Astrocyte (in vitro differentiated cells and primary cell): Measurements from ENCODE around the gene VGLL4.

Experiments used
- CTCF ChIP-seq: IDR thresholded peaks from 2 replicates; pipeline ENCODE4 v1.5.1; 2011; ENCODE audit warnings: low read depth, mild to moderate bottlenecking, inconsistent platforms, low read length, moderate library complexity; ENCODE audit not compliant: insufficient read depth
- EZH2 ChIP-seq: IDR thresholded peaks from 2 replicates; pipeline ENCODE4 v1.6.1; 2012; ENCODE audit warnings: mild to moderate bottlenecking, low read length, inconsistent platforms; ENCODE audit not compliant: insufficient read depth

- TF ChIP-seq CTCF = no peak
- TF ChIP-seq EZH2 = no peak
Observed at GRCh38 chr3:11587766-11588165, 55.9 kb downstream of the VGLL4 start.
